GM04503 (cell line): ENCODE results near the gene VTI1A.
"Not testable (repeated sequence)": the region's sequence is repeated elsewhere in the genome, so short reads cannot be mapped to it uniquely, and the experiment has no call there.

ENCODE experiments used
- DNase-seq: peaks from one replicate; pipeline ENCODE4 v3.0.0-alpha.2; 2012; ENCODE audit warnings: low read depth

Gene VTI1A

DNA sequence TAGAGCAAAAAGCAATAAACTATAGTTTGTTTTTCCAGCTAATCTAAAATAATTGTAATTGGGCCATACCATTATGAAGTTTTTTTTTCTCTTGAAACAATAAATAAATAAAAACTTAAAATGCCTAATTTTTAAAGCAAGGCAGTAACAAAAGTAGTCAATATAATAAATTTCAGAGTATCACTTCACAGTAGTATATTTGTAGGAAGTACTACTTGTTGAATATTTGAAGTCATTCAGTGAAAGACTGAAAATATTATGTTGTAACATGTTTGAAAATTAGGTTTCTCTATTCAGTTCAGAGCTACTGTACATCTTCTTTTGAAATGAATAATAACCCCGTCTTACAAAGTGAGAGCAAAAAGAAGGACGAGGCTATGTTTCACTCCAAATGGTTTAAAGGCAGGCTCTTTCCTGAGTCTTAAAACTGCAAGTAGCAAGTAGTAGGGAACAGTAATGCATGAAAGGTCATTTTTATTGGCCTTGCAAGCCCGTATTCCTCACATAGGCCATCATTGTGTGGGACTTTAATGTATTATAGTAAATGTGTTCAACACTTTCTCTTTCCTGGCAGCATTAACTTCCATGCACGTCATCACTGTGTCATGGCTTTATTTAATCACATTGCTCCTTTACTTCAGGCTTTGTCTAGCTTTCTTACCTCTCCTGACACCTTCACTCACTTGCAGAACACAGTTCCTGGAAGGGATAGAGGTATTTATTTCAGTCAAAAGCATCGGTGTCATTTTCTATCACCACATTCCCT, 141.4 kb downstream of the VTI1A start:
- no peak for DNase-seq

DNA sequence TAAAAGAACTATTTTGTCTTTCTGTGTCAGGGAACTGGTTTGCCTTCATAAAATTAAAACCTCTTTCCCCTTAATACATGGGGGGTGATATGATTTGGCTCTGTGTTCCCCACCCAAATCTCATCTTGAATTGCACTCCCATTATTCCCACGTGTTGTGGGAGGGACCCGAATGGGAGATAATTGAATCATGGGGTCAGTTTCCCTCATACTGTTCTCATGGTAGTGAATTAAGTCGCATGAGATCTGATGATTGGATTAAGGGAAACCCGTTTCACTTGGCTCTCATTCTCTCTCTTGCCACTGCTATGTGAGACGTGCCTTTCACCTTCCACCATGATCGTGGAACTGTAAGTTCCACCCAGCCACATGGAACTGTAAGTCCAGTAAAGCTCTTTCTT, 142.1 kb downstream of the VTI1A start:
- no peak for DNase-seq

- not testable (repeated sequence) for DNase-seq
Measured at GRCh38 chr10:112590786-112591185, 143.8 kb downstream of the VTI1A start.

- no peak for DNase-seq
Measured at GRCh38 chr10:112593023-112593422, 146.0 kb downstream of the VTI1A start.

- no peak for DNase-seq
Measured at GRCh38 chr10:112601214-112602090, 154.4 kb downstream of the VTI1A start.

DNA sequence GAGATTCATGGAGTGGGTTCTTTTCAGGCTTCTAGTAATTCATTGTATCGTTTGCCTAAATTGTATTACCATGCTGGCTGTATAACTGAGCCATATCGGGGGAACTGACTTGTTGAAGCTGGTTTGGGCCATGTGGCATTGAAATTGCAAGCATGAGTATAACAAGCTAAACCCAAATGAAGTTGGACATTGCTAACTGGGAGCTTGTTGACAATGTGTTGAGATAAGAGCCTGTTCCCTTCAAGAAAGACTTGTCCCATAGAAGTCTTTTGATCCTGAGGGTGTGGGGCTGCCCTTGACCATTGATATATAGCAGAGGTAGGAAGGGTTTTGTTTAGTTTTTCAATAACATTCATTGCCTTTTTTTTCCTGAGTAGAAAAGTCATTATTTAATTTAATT, 156.0 kb downstream of the VTI1A start:
- no peak for DNase-seq

GRCh38 chr10:112605063-112605462, 158.0 kb downstream of the VTI1A start:
- no peak for DNase-seq

GRCh38 chr10:112607506-112607905, 160.5 kb downstream of the VTI1A start:
- no peak for DNase-seq

DNA sequence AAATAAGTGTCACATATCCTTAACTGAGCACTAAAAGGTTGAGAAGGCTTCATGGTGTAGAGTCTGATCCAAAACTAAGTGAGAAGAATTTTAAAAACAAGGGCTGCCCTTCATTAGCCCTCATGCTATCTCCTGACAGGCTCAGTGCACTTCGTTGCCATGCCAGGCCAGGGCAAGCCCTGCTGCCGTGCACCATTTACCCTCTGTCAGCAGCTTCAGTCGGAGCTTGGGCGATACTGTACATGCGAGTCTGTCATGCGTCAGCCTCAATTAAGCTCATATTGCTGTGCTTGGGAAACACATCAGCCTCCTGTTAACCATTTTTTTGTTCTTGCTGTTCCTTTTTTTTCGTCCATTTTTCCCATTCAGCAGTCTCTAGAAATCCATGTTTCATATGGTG, 166.6 kb downstream of the VTI1A start:
- no peak for DNase-seq

GRCh38 chr10:112614072-112614471, 167.1 kb downstream of the VTI1A start:
- DNase-seq, result no peak

DNA sequence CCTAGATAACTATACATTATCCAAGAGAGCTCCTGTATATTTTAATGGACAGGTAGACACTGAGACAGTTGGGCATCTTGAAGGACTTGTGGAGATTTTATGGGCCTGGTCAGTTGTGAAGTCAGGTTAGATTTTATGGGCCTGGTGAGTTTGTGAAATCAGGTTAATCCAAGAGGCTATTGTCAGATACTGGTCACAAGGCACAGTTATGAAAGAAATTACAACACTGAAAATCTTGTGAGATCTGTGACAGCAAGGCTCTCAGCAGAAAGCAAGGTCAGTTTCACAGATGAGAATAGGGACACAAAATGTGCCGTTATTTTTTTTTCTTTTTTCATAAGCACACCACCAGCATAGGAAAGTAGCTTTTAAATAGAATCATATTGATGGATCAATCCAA, 167.6 kb downstream of the VTI1A start:
- no peak for DNase-seq

DNA sequence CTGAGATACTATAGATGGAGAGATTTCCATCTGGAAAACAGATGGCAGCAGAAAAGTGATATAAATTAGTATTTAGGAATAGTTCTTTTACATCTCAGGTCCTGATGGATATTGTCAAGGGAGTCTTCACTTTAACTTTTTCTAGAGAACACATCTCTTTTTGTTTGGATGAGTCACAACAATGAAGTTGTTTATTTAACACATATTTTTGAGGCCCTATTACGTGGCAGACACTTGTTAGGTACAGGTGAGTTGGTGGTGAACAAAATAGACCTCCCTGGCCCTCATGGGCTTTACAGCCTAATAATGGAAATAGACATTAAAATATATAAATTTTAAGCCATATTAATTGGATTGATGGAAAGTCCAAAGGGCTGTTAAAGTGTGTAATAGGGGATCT, 168.3 kb downstream of the VTI1A start:
- DNase-seq, result no peak

DNA sequence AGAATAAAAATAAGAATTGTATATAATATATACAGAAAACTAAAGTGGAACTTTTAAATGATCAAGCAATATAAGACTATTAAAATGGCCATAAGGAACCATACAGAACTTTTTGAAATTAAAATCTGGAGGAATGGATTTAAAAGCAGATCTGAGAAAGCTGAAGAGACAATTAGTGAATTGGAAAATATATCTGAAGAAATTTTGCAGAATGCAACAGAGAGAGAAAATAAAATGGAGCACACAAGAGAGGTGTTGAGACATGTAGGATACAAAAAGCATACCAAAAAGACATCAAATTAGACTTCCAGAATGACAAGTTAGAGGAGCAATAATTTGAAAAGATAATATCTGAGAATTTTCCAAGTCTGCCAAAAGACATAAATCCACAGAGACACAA, 169.6 kb downstream of the VTI1A start:
- DNase-seq, result no peak

GRCh38 chr10:112618814-112619213, 171.8 kb downstream of the VTI1A start:
- no peak for DNase-seq

DNA sequence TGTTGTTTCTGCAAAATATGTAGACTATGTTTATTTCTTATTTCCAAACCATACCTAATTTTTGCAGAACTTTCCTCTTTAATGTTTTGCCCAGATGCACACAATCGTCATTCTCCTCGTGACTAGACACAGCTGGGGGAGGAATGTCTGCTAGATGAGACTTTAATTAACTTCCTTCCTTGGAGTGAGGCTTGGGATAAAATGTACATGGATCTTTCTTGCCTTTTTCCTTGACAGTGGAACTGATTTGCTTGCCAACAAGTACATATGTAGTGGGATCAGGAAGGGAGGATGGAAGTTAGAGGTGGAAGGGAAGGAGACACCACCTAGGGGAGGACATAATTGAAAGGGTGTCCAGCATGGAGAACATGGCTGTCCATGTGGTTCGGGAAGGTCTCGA, 172.5 kb downstream of the VTI1A start:
- DNase-seq, result no peak

DNA sequence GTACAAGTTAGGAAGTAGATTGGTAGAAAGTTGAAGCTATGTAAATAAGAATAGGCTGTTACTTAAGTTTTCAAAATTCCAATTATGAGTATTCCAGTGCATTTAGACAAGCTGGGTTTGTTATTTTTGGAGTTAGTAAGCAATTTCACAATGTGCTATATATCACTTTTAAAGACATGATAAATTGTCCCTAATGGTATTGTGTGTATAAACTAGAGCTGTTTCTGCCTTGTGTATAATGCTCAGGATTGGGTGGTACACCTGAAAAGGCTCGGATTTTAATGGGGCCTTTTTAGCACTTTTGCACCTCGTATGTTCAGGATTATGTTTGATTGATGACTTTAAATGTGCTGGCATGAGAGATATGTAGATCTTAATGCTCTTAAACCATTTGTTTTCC, 175.8 kb downstream of the VTI1A start:
- DNase-seq, result peak; percentile 17

DNA sequence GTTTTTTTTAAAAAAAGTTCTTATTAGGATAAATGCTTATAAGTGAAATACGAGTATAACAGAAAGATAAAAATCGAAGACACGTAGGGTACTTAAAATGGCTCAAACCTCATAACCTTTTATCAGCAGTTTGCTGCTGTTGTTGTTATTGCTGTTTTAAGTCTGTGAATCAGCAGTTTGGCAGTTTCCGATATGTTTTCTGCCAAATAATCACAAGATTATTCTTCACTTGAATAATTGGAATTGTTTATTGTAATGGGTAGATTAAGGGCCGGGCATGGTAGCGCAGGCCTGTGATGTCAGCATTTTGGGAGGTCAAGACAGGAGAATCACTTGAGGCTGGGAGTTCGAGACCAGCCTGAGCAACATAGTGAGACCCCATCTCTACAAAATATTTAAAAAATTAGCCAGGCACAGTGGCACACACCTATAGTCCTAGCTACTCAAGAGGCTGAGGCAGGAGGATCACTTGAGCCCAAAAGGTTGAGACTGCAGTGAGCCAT, 177.6 kb downstream of the VTI1A start:
- no peak for DNase-seq

DNA sequence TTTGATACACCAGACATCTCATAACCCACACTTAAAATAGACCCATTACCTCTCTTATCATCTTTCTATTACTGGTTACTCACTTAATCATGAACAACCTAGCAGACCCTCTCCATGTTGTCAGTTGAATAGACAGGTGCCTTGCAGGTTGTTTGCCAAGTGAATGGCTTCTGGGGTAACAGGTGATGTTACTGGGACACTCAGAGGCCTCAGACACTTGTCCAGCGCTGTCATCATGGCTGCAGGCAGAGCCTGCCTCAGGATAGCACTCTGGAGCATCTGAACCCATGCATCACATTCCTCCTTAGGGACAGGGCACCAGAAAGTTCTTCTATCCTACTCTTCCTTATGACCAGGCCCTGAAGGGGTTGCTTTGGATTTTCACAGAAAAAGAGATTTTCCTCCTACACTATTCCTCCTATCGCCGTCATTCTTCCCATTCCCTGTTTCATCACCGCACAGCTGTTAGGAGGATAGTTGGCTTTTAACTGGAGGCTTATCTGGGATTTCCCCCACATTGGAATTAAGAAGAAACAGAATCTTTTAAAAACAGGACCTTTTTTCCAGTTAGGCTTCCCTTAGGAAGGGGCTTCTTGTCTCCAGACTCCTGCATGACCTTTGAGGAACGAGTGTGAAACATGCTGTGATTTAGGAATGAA, 182.1 kb downstream of the VTI1A start:
- no peak for DNase-seq

DNA sequence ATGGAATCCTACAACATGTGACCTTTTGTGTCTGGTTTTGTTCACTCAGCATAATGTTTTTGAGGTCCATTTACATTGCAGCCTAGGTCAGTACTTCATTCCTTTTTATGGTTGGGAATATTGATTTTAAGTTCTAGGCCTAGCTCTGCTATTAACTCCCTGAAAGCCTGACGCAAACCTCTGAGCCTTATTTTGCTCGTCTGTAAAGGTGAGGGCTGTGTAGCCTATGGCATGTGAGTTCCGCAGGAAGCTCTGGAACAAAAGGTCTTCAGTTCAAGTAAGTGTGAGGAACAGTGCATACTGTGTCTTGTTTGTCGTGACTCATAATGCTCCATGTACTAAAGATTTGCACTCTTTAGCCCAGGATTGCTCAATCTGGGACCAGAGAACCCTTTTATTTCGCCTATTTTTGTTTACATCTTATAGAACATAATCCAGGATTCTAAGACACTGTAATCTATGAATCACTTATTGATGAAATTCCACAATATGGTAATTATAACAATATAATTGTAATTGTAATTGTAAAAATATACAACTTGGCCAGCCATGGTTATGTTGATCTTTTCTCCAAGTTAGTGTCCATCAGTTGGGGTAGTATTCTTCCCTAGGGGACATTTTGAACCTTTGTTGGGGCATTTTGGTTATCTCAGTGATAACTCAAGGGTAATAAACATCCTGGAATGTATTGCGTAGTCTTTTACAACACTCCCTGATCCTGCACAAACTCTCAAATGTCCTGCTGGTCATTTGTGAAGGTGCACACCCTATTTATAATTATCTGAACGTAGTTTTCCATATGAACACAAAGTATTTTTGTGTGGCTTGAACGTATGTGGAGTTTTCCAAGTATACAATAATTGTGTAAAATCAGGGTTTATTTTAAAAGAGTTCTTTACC, 184.7 kb downstream of the VTI1A start:
- DNase-seq, result no peak

DNA sequence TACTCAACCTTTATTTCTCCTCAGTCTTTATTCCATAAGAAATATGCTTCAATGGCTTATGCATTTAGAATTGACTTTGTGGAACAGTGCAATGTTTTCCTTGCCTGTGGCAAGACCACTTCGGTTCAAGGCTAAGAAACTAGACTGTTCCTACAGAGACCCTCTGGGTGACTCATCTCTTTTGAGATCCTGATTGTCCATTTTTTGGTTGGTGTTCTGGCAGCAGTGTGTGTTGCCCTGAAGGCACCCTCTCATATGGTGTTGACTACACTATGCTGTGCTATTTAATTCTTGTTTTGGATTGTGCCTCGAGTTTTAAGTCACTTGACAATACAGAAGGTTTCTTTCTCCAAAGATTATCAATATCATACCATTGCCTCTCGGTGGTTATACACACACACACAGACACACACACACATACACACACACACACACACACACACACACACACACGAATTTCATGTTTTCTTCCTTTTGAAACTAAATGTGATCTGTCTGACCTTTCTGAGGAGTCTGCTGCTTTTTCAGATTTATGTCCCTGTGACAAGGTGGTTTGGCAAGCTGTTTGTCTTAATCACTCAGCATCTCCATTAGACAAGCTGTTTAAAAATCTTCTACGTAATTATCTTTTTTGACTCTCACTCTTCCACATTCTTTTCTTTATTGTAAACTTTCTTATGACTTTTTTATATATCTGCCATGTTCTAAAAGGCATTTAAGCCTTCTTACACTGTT, 187.2 kb downstream of the VTI1A start:
- peak; percentile 3 for DNase-seq

- no peak for DNase-seq
Measured at GRCh38 chr10:112637901-112638300, 190.9 kb downstream of the VTI1A start.
